Stimulated activated effector memory CD8-positive, alpha-beta T cell treated with anti-CD3 and anti-CD28 coated beads, Interleukin-12 subunit alpha, Interleukin-12 subunit beta, amount 100 ng/mL, for 72 hours (primary cell): ENCODE results near the gene TBL1XR1.

Source experiments
- ATAC-seq: fragments of 150-1000 bp; cut with Tn5 transposase; 2 replicates; pipeline ENCODE4 v1.10.0; 2021
- DNase-seq, 2 donors: peaks; one replicate each; pipeline ENCODE4 v3.0.0; 2021 to 2022; ENCODE audit warnings: low spot score in 2 of 2
- H3K27ac Mint-ChIP-seq: one replicate; pipeline ENCODE4 v1.8.0; 2022; ENCODE audit warnings: mild to moderate bottlenecking, mixed read lengths
- H3K36me3 Mint-ChIP-seq: one replicate; pipeline ENCODE4 v1.8.0; 2022; ENCODE audit warnings: mild to moderate bottlenecking, mixed read lengths
- H3K4me1 Mint-ChIP-seq: one replicate; pipeline ENCODE4 v1.8.0; 2022; ENCODE audit warnings: mixed read lengths
- H3K4me3 Mint-ChIP-seq: one replicate; pipeline ENCODE4 v1.8.0; 2022; ENCODE audit warnings: mild to moderate bottlenecking, mixed read lengths
- H3K9me3 Mint-ChIP-seq: one replicate; pipeline ENCODE4 v1.8.0; 2022; ENCODE audit warnings: mixed read lengths

TBL1XR1 gene

GRCh38 chr3:177126015-177126773, 71.1 kb downstream of the TBL1XR1 start:
- no peak for DNase-seq
- ATAC-seq, result no peak
- no peaks in the 10 kb centered on the region for H3K9me3 Mint-ChIP-seq
- no peak overlapping the region for H3K4me3 Mint-ChIP-seq
- H3K36me3 Mint-ChIP-seq, result peaks cover 18% of the 10 kb centered on the region
- peaks cover 70% of the 10 kb centered on the region for H3K4me1 Mint-ChIP-seq
- no peak overlapping the region for H3K27ac Mint-ChIP-seq

- ATAC-seq, result peak; percentile 64
- peaks cover 70% of the 10 kb centered on the region for H3K4me1 Mint-ChIP-seq
- no peak overlapping the region for H3K4me3 Mint-ChIP-seq
These were observed 72.4 kb downstream of the TBL1XR1 start for GRCh38 chr3:177124882-177125281.

GRCh38 chr3:177123822-177124221, 73.5 kb downstream of the TBL1XR1 start:
- ATAC-seq (no peak), DNase-seq (no peak)
- no peak overlapping the region for H3K4me3 Mint-ChIP-seq
- peaks cover 73% of the 10 kb centered on the region for H3K4me1 Mint-ChIP-seq
- no peak overlapping the region for H3K27ac Mint-ChIP-seq
- H3K36me3 Mint-ChIP-seq, result peaks cover 4% of the 10 kb centered on the region
- H3K9me3 Mint-ChIP-seq, result no peaks in the 10 kb centered on the region

More at GRCh38 chr3:177124882-177125281, 72.4 kb downstream of the TBL1XR1 start:
- Mint-ChIP-seq H3K9me3 (no peaks in the 10 kb centered on the region), H3K36me3 (peaks cover 9% of the 10 kb centered on the region), H3K27ac (no peak overlapping the region)
- no peak for DNase-seq

- H3K9me3 Mint-ChIP-seq, result no peaks in the 10 kb centered on the region
- peaks cover 70% of the 10 kb centered on the region for H3K4me1 Mint-ChIP-seq
- H3K36me3 Mint-ChIP-seq, result no peaks in the 10 kb centered on the region
- H3K4me3 Mint-ChIP-seq, result no peak overlapping the region
- DNase-seq (no peak), ATAC-seq (no peak)
- no peak overlapping the region for H3K27ac Mint-ChIP-seq
These were observed 75.0 kb downstream of the TBL1XR1 start for GRCh38 chr3:177122183-177122856.

- H3K36me3 Mint-ChIP-seq, result no peaks in the 10 kb centered on the region
- H3K9me3 Mint-ChIP-seq, result peaks cover 3% of the 10 kb centered on the region
- DNase-seq, result no peak
- H3K4me1 Mint-ChIP-seq, result peaks cover 77% of the 10 kb centered on the region
- H3K27ac Mint-ChIP-seq, result no peak overlapping the region
- no peak for ATAC-seq
- H3K4me3 Mint-ChIP-seq, result no peak overlapping the region
These were observed 77.5 kb downstream of the TBL1XR1 start for GRCh38 chr3:177119829-177120228.

GRCh38 chr3:177114253-177114652, 83.0 kb downstream of the TBL1XR1 start:
- peaks cover 63% of the 10 kb centered on the region for H3K4me1 Mint-ChIP-seq
- H3K4me3 Mint-ChIP-seq, result no peak overlapping the region
- no peak overlapping the region for H3K27ac Mint-ChIP-seq
- ATAC-seq (no peak), DNase-seq (no peak)
- H3K36me3 Mint-ChIP-seq, result no peaks in the 10 kb centered on the region
- peaks cover 3% of the 10 kb centered on the region for H3K9me3 Mint-ChIP-seq

- DNase-seq (no peak), ATAC-seq (no peak)
- H3K27ac Mint-ChIP-seq, result no peak overlapping the region
- H3K4me1 Mint-ChIP-seq, result peaks cover 59% of the 10 kb centered on the region
- no peaks in the 10 kb centered on the region for H3K36me3 Mint-ChIP-seq
- no peak overlapping the region for H3K4me3 Mint-ChIP-seq
- peaks cover 3% of the 10 kb centered on the region for H3K9me3 Mint-ChIP-seq
These were observed 85.7 kb downstream of the TBL1XR1 start for GRCh38 chr3:177111541-177111949.

GRCh38 chr3:177110895-177111294, 86.4 kb downstream of the TBL1XR1 start:
- no peak for DNase-seq
- H3K36me3 Mint-ChIP-seq, result no peaks in the 10 kb centered on the region
- no peak overlapping the region for H3K4me3 Mint-ChIP-seq
- peaks cover 59% of the 10 kb centered on the region for H3K4me1 Mint-ChIP-seq
- no peak overlapping the region for H3K27ac Mint-ChIP-seq
- no peak for ATAC-seq
- no peaks in the 10 kb centered on the region for H3K9me3 Mint-ChIP-seq

- DNase-seq (no peak), ATAC-seq (peak; percentile 61)
- Mint-ChIP-seq H3K36me3 (no peaks in the 10 kb centered on the region), H3K4me1 (peaks cover 59% of the 10 kb centered on the region), H3K9me3 (no peaks in the 10 kb centered on the region), H3K4me3 (no peak overlapping the region), H3K27ac (no peak overlapping the region)
These were observed 86.9 kb downstream of the TBL1XR1 start for GRCh38 chr3:177110386-177110785.

GRCh38 chr3:177109688-177110330, 87.5 kb downstream of the TBL1XR1 start:
- DNase-seq (no peak), ATAC-seq (no peak)
- Mint-ChIP-seq H3K4me3 (no peak overlapping the region), H3K27ac (no peak overlapping the region), H3K4me1 (peaks cover 60% of the 10 kb centered on the region), H3K9me3 (no peaks in the 10 kb centered on the region), H3K36me3 (no peaks in the 10 kb centered on the region)

GRCh38 chr3:177108648-177109047, 88.6 kb downstream of the TBL1XR1 start:
- ATAC-seq (no peak), DNase-seq (no peak)
- Mint-ChIP-seq H3K4me1 (peaks cover 69% of the 10 kb centered on the region), H3K36me3 (no peaks in the 10 kb centered on the region), H3K27ac (no peak overlapping the region), H3K9me3 (no peaks in the 10 kb centered on the region), H3K4me3 (no peak overlapping the region)

- DNase-seq, result no peak
- ATAC-seq, result no peak
- Mint-ChIP-seq H3K9me3 (no peaks in the 10 kb centered on the region), H3K4me1 (peaks cover 64% of the 10 kb centered on the region), H3K4me3 (no peak overlapping the region), H3K27ac (no peak overlapping the region), H3K36me3 (no peaks in the 10 kb centered on the region)
These were observed 89.6 kb downstream of the TBL1XR1 start for GRCh38 chr3:177107461-177108239.

GRCh38 chr3:177106594-177106993, 90.7 kb downstream of the TBL1XR1 start:
- Mint-ChIP-seq H3K9me3 (no peaks in the 10 kb centered on the region), H3K4me1 (peaks cover 65% of the 10 kb centered on the region), H3K36me3 (no peaks in the 10 kb centered on the region), H3K4me3 (no peak overlapping the region), H3K27ac (no peak overlapping the region)
- DNase-seq (no peak), ATAC-seq (no peak)

- H3K4me3 Mint-ChIP-seq, result no peak overlapping the region
- no peak overlapping the region for H3K27ac Mint-ChIP-seq
- H3K4me1 Mint-ChIP-seq, result peaks cover 60% of the 10 kb centered on the region
- ATAC-seq (no peak), DNase-seq (no peak)
- no peaks in the 10 kb centered on the region for H3K36me3 Mint-ChIP-seq
- no peaks in the 10 kb centered on the region for H3K9me3 Mint-ChIP-seq
These were observed 91.1 kb downstream of the TBL1XR1 start for GRCh38 chr3:177106184-177106583.

GRCh38 chr3:177105623-177106022, 91.7 kb downstream of the TBL1XR1 start:
- Mint-ChIP-seq H3K9me3 (no peaks in the 10 kb centered on the region), H3K4me1 (peaks cover 55% of the 10 kb centered on the region), H3K36me3 (no peaks in the 10 kb centered on the region), H3K4me3 (no peak overlapping the region), H3K27ac (no peak overlapping the region)
- no peak for DNase-seq
- no peak for ATAC-seq
